Measurements from ENCODE around the gene CDH13.

CDH13 gene

GRCh38 chr16:83802135-83802534 lies 1175.4 kb downstream of the CDH13 start:
- Histone ChIP-seq H3K27ac (ENCODE audit: low read depth, low read length) (peak overlapping the region; percentile 58; the same call in 1 of the 2 replicates), H3K4me1 (ENCODE audit: control insufficient read depth, insufficient read depth, low read length) (peaks cover 16% of the 10 kb centered on the region), H3K36me3 (ENCODE audit: control insufficient read depth, insufficient read depth, low read length) (no peaks in the 10 kb centered on the region), H3K27me3 (ENCODE audit: control insufficient read depth, insufficient read depth, low read length) (no peaks in the 10 kb centered on the region), H3K9ac (ENCODE audit: low read length) (no peak overlapping the region), H3K4me3 (ENCODE audit: low read depth, low read length) (0 out of 2 replicates have a peak overlapping the region, but pooled peaks have one; percentile 16), H3K9me3 (ENCODE audit: control insufficient read depth, insufficient read depth, low read depth, low read length) (no peaks in the 10 kb centered on the region)

GRCh38 chr16:83802554-83803205 lies 1175.9 kb downstream of the CDH13 start:
- H3K4me1 ChIP-seq (ENCODE audit: control insufficient read depth, insufficient read depth, low read length), result peaks cover 19% of the 10 kb centered on the region
- H3K27me3 ChIP-seq (ENCODE audit: control insufficient read depth, insufficient read depth, low read length), result no peaks in the 10 kb centered on the region
- no peaks in the 10 kb centered on the region for H3K36me3 ChIP-seq (ENCODE audit: control insufficient read depth, insufficient read depth, low read length)
- 0 out of 2 replicates have a peak overlapping the region, but pooled peaks have one; percentile 16 for H3K4me3 ChIP-seq (ENCODE audit: low read depth, low read length)
- no peak overlapping the region for H3K9ac ChIP-seq (ENCODE audit: low read length)
- no peaks in the 10 kb centered on the region for H3K9me3 ChIP-seq (ENCODE audit: control insufficient read depth, insufficient read depth, low read depth, low read length)
- peak overlapping the region; percentile 58; the same call in 1 of the 2 replicates for H3K27ac ChIP-seq (ENCODE audit: low read depth, low read length)

GRCh38 chr16:83803811-83804210 lies 1177.0 kb downstream of the CDH13 start:
- Histone ChIP-seq H3K9me3 (ENCODE audit: control insufficient read depth, insufficient read depth, low read depth, low read length) (no peaks in the 10 kb centered on the region), H3K27ac (ENCODE audit: low read depth, low read length) (no peak overlapping the region), H3K9ac (ENCODE audit: low read length) (no peak overlapping the region), H3K4me3 (ENCODE audit: low read depth, low read length) (no peak overlapping the region), H3K4me1 (ENCODE audit: control insufficient read depth, insufficient read depth, low read length) (peaks cover 22% of the 10 kb centered on the region), H3K27me3 (ENCODE audit: control insufficient read depth, insufficient read depth, low read length) (no peaks in the 10 kb centered on the region), H3K36me3 (ENCODE audit: control insufficient read depth, insufficient read depth, low read length) (no peaks in the 10 kb centered on the region)

DNA sequence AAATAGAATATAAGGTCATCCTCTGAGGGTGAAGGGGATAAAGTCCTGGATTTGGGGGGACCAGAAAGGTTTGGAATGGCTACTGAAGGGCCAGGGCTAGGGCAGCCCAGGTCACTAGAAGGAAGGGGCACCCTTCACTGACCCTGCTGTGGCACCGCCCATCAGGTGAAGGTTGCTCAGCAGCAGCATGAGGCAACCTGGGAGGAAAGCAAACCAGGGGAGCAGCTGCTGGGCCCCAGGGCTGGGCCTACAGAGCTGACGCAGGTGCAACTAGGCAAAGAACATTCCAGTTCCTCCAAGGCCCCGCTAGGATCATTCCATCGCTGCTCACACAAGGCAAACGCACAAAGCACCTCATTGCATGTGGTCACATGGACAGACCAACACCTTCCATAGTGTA lies 1177.6 kb downstream of the CDH13 start:
- H3K4me1 ChIP-seq (ENCODE audit: control insufficient read depth, insufficient read depth, low read length), result peaks cover 26% of the 10 kb centered on the region
- H3K9ac ChIP-seq (ENCODE audit: low read length), result no peak overlapping the region
- no peak overlapping the region for H3K4me3 ChIP-seq (ENCODE audit: low read depth, low read length)
- H3K9me3 ChIP-seq (ENCODE audit: control insufficient read depth, insufficient read depth, low read depth, low read length), result no peaks in the 10 kb centered on the region
- no peaks in the 10 kb centered on the region for H3K36me3 ChIP-seq (ENCODE audit: control insufficient read depth, insufficient read depth, low read length)
- no peaks in the 10 kb centered on the region for H3K27me3 ChIP-seq (ENCODE audit: control insufficient read depth, insufficient read depth, low read length)
- H3K27ac ChIP-seq (ENCODE audit: low read depth, low read length), result no peak overlapping the region

- Histone ChIP-seq H3K4me3 (ENCODE audit: low read depth, low read length) (no peak overlapping the region), H3K36me3 (ENCODE audit: control insufficient read depth, insufficient read depth, low read length) (peaks cover 10% of the 10 kb centered on the region), H3K27ac (ENCODE audit: low read depth, low read length) (no peak overlapping the region), H3K4me1 (ENCODE audit: control insufficient read depth, insufficient read depth, low read length) (peaks cover 26% of the 10 kb centered on the region), H3K9me3 (ENCODE audit: control insufficient read depth, insufficient read depth, low read depth, low read length) (no peaks in the 10 kb centered on the region), H3K9ac (ENCODE audit: low read length) (no peak overlapping the region), H3K27me3 (ENCODE audit: control insufficient read depth, insufficient read depth, low read length) (no peaks in the 10 kb centered on the region)
These were observed 1179.3 kb downstream of the CDH13 start for GRCh38 chr16:83806036-83806435.

GRCh38 chr16:83806731-83807130 lies 1180.0 kb downstream of the CDH13 start:
- H3K27ac ChIP-seq (ENCODE audit: low read depth, low read length), result no peak overlapping the region
- H3K27me3 ChIP-seq (ENCODE audit: control insufficient read depth, insufficient read depth, low read length), result no peaks in the 10 kb centered on the region
- no peaks in the 10 kb centered on the region for H3K9me3 ChIP-seq (ENCODE audit: control insufficient read depth, insufficient read depth, low read depth, low read length)
- no peak overlapping the region for H3K9ac ChIP-seq (ENCODE audit: low read length)
- peaks cover 26% of the 10 kb centered on the region for H3K4me1 ChIP-seq (ENCODE audit: control insufficient read depth, insufficient read depth, low read length)
- H3K4me3 ChIP-seq (ENCODE audit: low read depth, low read length), result no peak overlapping the region
- peaks cover 17% of the 10 kb centered on the region for H3K36me3 ChIP-seq (ENCODE audit: control insufficient read depth, insufficient read depth, low read length)

GRCh38 chr16:83807327-83807709 lies 1180.5 kb downstream of the CDH13 start:
- Histone ChIP-seq H3K36me3 (ENCODE audit: control insufficient read depth, insufficient read depth, low read length) (peaks cover 23% of the 10 kb centered on the region), H3K4me3 (ENCODE audit: low read depth, low read length) (peak overlapping the region; percentile 30; the same call in 1 of the 2 replicates), H3K9me3 (ENCODE audit: control insufficient read depth, insufficient read depth, low read depth, low read length) (no peaks in the 10 kb centered on the region), H3K27ac (ENCODE audit: low read depth, low read length) (no peak overlapping the region), H3K4me1 (ENCODE audit: control insufficient read depth, insufficient read depth, low read length) (peaks cover 21% of the 10 kb centered on the region), H3K9ac (ENCODE audit: low read length) (no peak overlapping the region), H3K27me3 (ENCODE audit: control insufficient read depth, insufficient read depth, low read length) (no peaks in the 10 kb centered on the region)

GRCh38 chr16:83807710-83808572 lies 1181.2 kb downstream of the CDH13 start, which contains the start of gene HSBP1:
Gene HSBP1, plus strand, starts transcription at chr16:83807978. Its CDS starts 99 bp downstream, at chr16:83808077.
- Histone ChIP-seq H3K4me1 (ENCODE audit: control insufficient read depth, insufficient read depth, low read length) (peaks cover 19% of the 10 kb centered on the region), H3K36me3 (ENCODE audit: control insufficient read depth, insufficient read depth, low read length) (peaks cover 29% of the 10 kb centered on the region), H3K9me3 (ENCODE audit: control insufficient read depth, insufficient read depth, low read depth, low read length) (no peaks in the 10 kb centered on the region), H3K27me3 (ENCODE audit: control insufficient read depth, insufficient read depth, low read length) (no peaks in the 10 kb centered on the region), H3K27ac (ENCODE audit: low read depth, low read length) (peak within 1 kb of the TSS; percentile 78; the same call in 1 of the 2 replicates), H3K4me3 (ENCODE audit: low read depth, low read length) (peak within 1 kb of the TSS; percentile 97), H3K9ac (ENCODE audit: low read length) (peak within 1 kb of the TSS; percentile 90)

GRCh38 chr16:83808573-83809014 lies 1181.8 kb downstream of the CDH13 start:
- peak overlapping the region; percentile 78; the same call in 1 of the 2 replicates for H3K27ac ChIP-seq (ENCODE audit: low read depth, low read length)
- H3K4me1 ChIP-seq (ENCODE audit: control insufficient read depth, insufficient read depth, low read length), result peaks cover 22% of the 10 kb centered on the region
- H3K27me3 ChIP-seq (ENCODE audit: control insufficient read depth, insufficient read depth, low read length), result no peaks in the 10 kb centered on the region
- peak overlapping the region; percentile 90 for H3K9ac ChIP-seq (ENCODE audit: low read length)
- no peaks in the 10 kb centered on the region for H3K9me3 ChIP-seq (ENCODE audit: control insufficient read depth, insufficient read depth, low read depth, low read length)
- H3K4me3 ChIP-seq (ENCODE audit: low read depth, low read length), result peak overlapping the region; percentile 97
- peaks cover 32% of the 10 kb centered on the region for H3K36me3 ChIP-seq (ENCODE audit: control insufficient read depth, insufficient read depth, low read length)

DNA sequence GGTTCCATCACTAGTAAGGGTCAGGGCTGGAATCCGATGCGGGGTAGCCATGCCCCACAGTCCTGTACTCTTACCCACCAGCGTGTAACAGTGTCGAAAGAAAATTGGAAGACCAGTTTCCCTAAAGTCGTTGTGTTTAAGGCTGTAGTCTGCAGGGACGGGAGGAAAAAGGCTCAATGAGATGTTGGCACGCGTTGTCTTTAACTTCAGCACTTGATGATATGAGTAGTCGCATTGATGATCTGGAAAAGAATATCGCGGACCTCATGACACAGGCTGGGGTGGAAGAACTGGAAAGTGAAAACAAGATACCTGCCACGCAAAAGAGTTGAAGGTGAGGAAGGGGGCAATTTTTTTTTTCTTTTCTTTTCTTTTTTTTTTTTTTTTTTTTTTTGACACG lies 1182.3 kb downstream of the CDH13 start:
- H3K4me1 ChIP-seq (ENCODE audit: control insufficient read depth, insufficient read depth, low read length), result peaks cover 24% of the 10 kb centered on the region
- peak overlapping the region; percentile 90 for H3K9ac ChIP-seq (ENCODE audit: low read length)
- peaks cover 32% of the 10 kb centered on the region for H3K36me3 ChIP-seq (ENCODE audit: control insufficient read depth, insufficient read depth, low read length)
- H3K27ac ChIP-seq (ENCODE audit: low read depth, low read length), result no peak overlapping the region; the same call in 1 of the 2 replicates
- peak overlapping the region; percentile 97 for H3K4me3 ChIP-seq (ENCODE audit: low read depth, low read length)
- no peaks in the 10 kb centered on the region for H3K27me3 ChIP-seq (ENCODE audit: control insufficient read depth, insufficient read depth, low read length)
- H3K9me3 ChIP-seq (ENCODE audit: control insufficient read depth, insufficient read depth, low read depth, low read length), result no peaks in the 10 kb centered on the region

DNA sequence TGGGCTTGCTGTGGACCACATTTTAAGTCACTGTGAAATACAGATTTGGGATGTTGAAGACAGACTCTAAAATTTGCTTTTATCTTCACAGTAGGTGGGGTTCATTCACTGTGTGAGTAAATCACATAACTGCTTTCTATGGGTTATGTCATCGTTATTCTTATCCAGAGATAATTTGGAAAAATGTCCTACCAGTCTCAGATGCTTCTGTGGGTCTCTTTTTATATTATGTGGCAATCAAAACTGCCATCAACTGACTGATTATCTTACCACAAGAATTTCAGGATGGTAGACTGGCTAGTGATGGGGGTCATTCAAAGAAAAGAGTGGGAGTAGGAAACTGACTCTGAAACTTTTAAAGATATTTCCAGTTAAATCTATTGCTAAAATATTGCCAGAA lies 1184.1 kb downstream of the CDH13 start:
- Histone ChIP-seq H3K4me1 (ENCODE audit: control insufficient read depth, insufficient read depth, low read length) (peaks cover 31% of the 10 kb centered on the region), H3K9ac (ENCODE audit: low read length) (no peak overlapping the region), H3K4me3 (ENCODE audit: low read depth, low read length) (no peak overlapping the region), H3K27ac (ENCODE audit: low read depth, low read length) (no peak overlapping the region), H3K36me3 (ENCODE audit: control insufficient read depth, insufficient read depth, low read length) (peaks cover 32% of the 10 kb centered on the region), H3K27me3 (ENCODE audit: control insufficient read depth, insufficient read depth, low read length) (no peaks in the 10 kb centered on the region), H3K9me3 (ENCODE audit: control insufficient read depth, insufficient read depth, low read depth, low read length) (no peaks in the 10 kb centered on the region)
